ENCODE measurements around the gene QPCT. TPM values are rescaled to one million over a fixed set of nuclear protein-coding genes. Genes with fewer than 3 reads are reported as not detected.
"Not testable (repeated sequence)": the region's sequence is repeated elsewhere in the genome, so short reads cannot be mapped to it uniquely, and the experiment has no call there.

Gene QPCT
- polyA plus RNA-seq = 1 to 10 TPM; 3.3 to 4.3 (median 4.3) TPM

- H3K27ac ChIP-seq (ENCODE audit: low read depth, low read length) = no peak within 1 kb of the TSS
These were observed at the start of gene QPCT for GRCh38 chr2:37344453-37345361. Gene QPCT (plus strand): TSS chr2:37344630. CDS start chr2:37344732, 102 bp downstream.

GRCh38 chr2:37294858-37295257 lies 49.6 kb upstream of the QPCT start:
- 93 to 96% (median 94%) methylated on average over 2 of the region's 2 CpGs for WGBS, 3 donors
- H3K27ac ChIP-seq (ENCODE audit: low read depth, low read length) = not testable (repeated sequence)

More at GRCh38 chr2:37344453-37345361, at the start of gene QPCT:
- 1 to 3% (median 2%) methylated on average over 68 to 73 of the region's 73 CpGs for WGBS, 3 donors

GRCh38 chr2:37295469-37296073 lies 48.9 kb upstream of the QPCT start:
- WGBS, 3 donors = 85 to 91% (median 86%) methylated on average over 1 of the region's 1 CpG
- no peak overlapping the region for H3K27ac ChIP-seq (ENCODE audit: low read depth, low read length)

- H3K27ac ChIP-seq (ENCODE audit: low read depth, low read length) = no peak overlapping the region
These were observed 46.8 kb upstream of the QPCT start for GRCh38 chr2:37297632-37298031.

GRCh38 chr2:37300146-37300545 lies 44.3 kb upstream of the QPCT start:
- H3K27ac ChIP-seq (ENCODE audit: low read depth, low read length) = no peak overlapping the region

GRCh38 chr2:37300578-37300977 lies 43.9 kb upstream of the QPCT start:
- H3K27ac ChIP-seq (ENCODE audit: low read depth, low read length) = no peak overlapping the region
- WGBS, 3 donors = 88 to 96% (median 95%) methylated on average over 4 of the region's 4 CpGs

GRCh38 chr2:37301408-37301807 lies 43.0 kb upstream of the QPCT start:
- H3K27ac ChIP-seq (ENCODE audit: low read depth, low read length) = no peak overlapping the region
- WGBS, 3 donors = 79 to 88% (median 87%) methylated on average over 2 of the region's 2 CpGs

GRCh38 chr2:37302701-37303252 lies 41.7 kb upstream of the QPCT start:
- no peak overlapping the region for H3K27ac ChIP-seq (ENCODE audit: low read depth, low read length)
- WGBS, 3 donors = 97 to 99% (median 98%) methylated on average over 9 of the region's 9 CpGs

GRCh38 chr2:37306024-37306423 lies 38.4 kb upstream of the QPCT start:
- WGBS, 3 donors = 19 to 64% (median 60%) methylated on average over 3 of the region's 3 CpGs
- H3K27ac ChIP-seq (ENCODE audit: low read depth, low read length) = no peak overlapping the region

- WGBS, 3 donors = 60 to 92% (median 63%) methylated on average over 2 of the region's 2 CpGs
These were observed 36.9 kb upstream of the QPCT start for GRCh38 chr2:37307500-37307899.

GRCh38 chr2:37315364-37315763 lies 29.1 kb upstream of the QPCT start:
- no peak overlapping the region for H3K27ac ChIP-seq (ENCODE audit: low read depth, low read length)
- WGBS, 3 donors = 83 to 90% (median 89%) methylated on average over 3 of the region's 3 CpGs

More at GRCh38 chr2:37307500-37307899, 36.9 kb upstream of the QPCT start:
- H3K27ac ChIP-seq (ENCODE audit: low read depth, low read length) = no peak overlapping the region

- WGBS, 3 donors = 93 to 95% (median 94%) methylated on average over 5 of the region's 5 CpGs
- H3K27ac ChIP-seq (ENCODE audit: low read depth, low read length) = no peak overlapping the region
These were observed 28.2 kb upstream of the QPCT start for GRCh38 chr2:37316181-37316580.

- WGBS, 3 donors = 91 to 97% (median 96%) methylated on average over 1 of the region's 1 CpG
- no peak overlapping the region for H3K27ac ChIP-seq (ENCODE audit: low read depth, low read length)
These were observed 26.7 kb upstream of the QPCT start for GRCh38 chr2:37317746-37318145.

GRCh38 chr2:37318401-37318800 lies 26.0 kb upstream of the QPCT start:
- 58 to 77% (median 66%) methylated on average over 5 of the region's 5 CpGs for WGBS, 3 donors
- no peak overlapping the region for H3K27ac ChIP-seq (ENCODE audit: low read depth, low read length)

GRCh38 chr2:37319754-37320609 lies 24.4 kb upstream of the QPCT start:
- H3K27ac ChIP-seq (ENCODE audit: low read depth, low read length) = no peak overlapping the region
- WGBS, 3 donors = 93 to 96% (median 94%) methylated on average over 12 of the region's 12 CpGs

GRCh38 chr2:37321029-37321682 lies 23.3 kb upstream of the QPCT start:
- no peak overlapping the region for H3K27ac ChIP-seq (ENCODE audit: low read depth, low read length)
- 76 to 87% (median 79%) methylated on average over 4 of the region's 4 CpGs for WGBS, 3 donors

GRCh38 chr2:37322368-37322767 lies 22.1 kb upstream of the QPCT start:
- no peak overlapping the region for H3K27ac ChIP-seq (ENCODE audit: low read depth, low read length)

GRCh38 chr2:37323176-37323780 lies 21.2 kb upstream of the QPCT start:
- 15 to 54% (median 18%) methylated on average over 13 of the region's 13 CpGs for WGBS, 3 donors
- no peak overlapping the region for H3K27ac ChIP-seq (ENCODE audit: low read depth, low read length)
